Mesenchymal stem cell (in vitro differentiated cells and primary cell): ENCODE data around the gene KCNH2.

Experiments used
- DNase-seq: peaks from one replicate; pipeline ENCODE4 v3.0.0-alpha.2; 2013
- H2AFZ ChIP-seq: one replicate; pipeline ENCODE4 v1.6.1; 2013; ENCODE audit warnings: low read depth, mild to moderate bottlenecking, control low read depth, inconsistent platforms, low read length, moderate library complexity
- H2AK5ac ChIP-seq: 2 replicates; pipeline ENCODE4 v1.6.1; 2013; ENCODE audit warnings: low read length, moderate library complexity, mild to moderate bottlenecking, inconsistent platforms; ENCODE audit not compliant: severe bottlenecking
- H2BK120ac ChIP-seq: one replicate; pipeline ENCODE4 v1.6.1; 2013; ENCODE audit warnings: low read depth, mild to moderate bottlenecking, inconsistent platforms, low read length, moderate library complexity
- H2BK12ac ChIP-seq, 2 experiments: one replicate each; pipeline ENCODE4 v1.6.1; 2013; ENCODE audit warnings: inconsistent platforms in 2 of 2, low read length in 2 of 2, mild to moderate bottlenecking in 2 of 2, moderate library complexity in 2 of 2, control low read depth in 1 of 2
- H2BK15ac ChIP-seq: one replicate; pipeline ENCODE4 v1.6.1; 2013; ENCODE audit warnings: mild to moderate bottlenecking, low read depth, inconsistent platforms; ENCODE audit not compliant: poor library complexity, severe bottlenecking
- H2BK5ac ChIP-seq: 2 replicates; pipeline ENCODE4 v1.6.1; 2013; ENCODE audit warnings: low read depth, mild to moderate bottlenecking, low read length, control low read depth, inconsistent platforms; ENCODE audit not compliant: poor library complexity, severe bottlenecking
- H3K14ac ChIP-seq, 2 experiments: one replicate each; pipeline ENCODE4 v1.6.1; 2013; ENCODE audit warnings: inconsistent platforms in 2 of 2, low read length in 2 of 2, control low read depth in 1 of 2, mild to moderate bottlenecking in 1 of 2, moderate library complexity in 1 of 2
- H3K18ac ChIP-seq, 2 experiments: one replicate each; pipeline ENCODE4 v1.6.1; 2013; ENCODE audit warnings: inconsistent platforms in 2 of 2, low read length in 2 of 2, control low read depth in 1 of 2, low read depth in 1 of 2, mild to moderate bottlenecking in 1 of 2
- H3K23ac ChIP-seq, 2 experiments: one replicate each; pipeline ENCODE4 v1.6.1; 2013; ENCODE audit warnings: inconsistent platforms in 2 of 2, low read length in 2 of 2, mild to moderate bottlenecking in 2 of 2, moderate library complexity in 2 of 2, control low read depth in 1 of 2
- H3K27ac ChIP-seq: 2 replicates; pipeline ENCODE4 v1.5.1; 2013; ENCODE audit warnings: mild to moderate bottlenecking, moderate library complexity, low read length, control low read depth, inconsistent platforms; ENCODE audit not compliant: poor library complexity, severe bottlenecking
- H3K27me3 ChIP-seq, 2 experiments: 2 replicates each; pipeline versions ENCODE4 v1.6.1 to v1.7.0; 2013; ENCODE audit warnings: low read length in 2 of 2, mild to moderate bottlenecking in 2 of 2, moderate library complexity in 2 of 2, control low read depth in 1 of 2, inconsistent platforms in 1 of 2; ENCODE audit not compliant: control insufficient read depth in 1 of 2, insufficient read depth in 1 of 2
- H3K36me3 ChIP-seq, 2 experiments: 2 replicates each; pipeline versions ENCODE4 v1.6.1 to v1.7.0; 2013; ENCODE audit warnings: low read length in 2 of 2, control low read depth in 1 of 2, inconsistent platforms in 1 of 2, low read depth in 1 of 2, mild to moderate bottlenecking in 1 of 2; ENCODE audit not compliant: insufficient read depth in 2 of 2, control insufficient read depth in 1 of 2
- H3K4ac ChIP-seq, 2 experiments: one replicate each; pipeline ENCODE4 v1.6.1; 2013; ENCODE audit warnings: inconsistent platforms in 2 of 2, low read length in 2 of 2, mild to moderate bottlenecking in 2 of 2, moderate library complexity in 2 of 2, control low read depth in 1 of 2, low read depth in 1 of 2
- H3K4me1 ChIP-seq: 2 replicates; pipeline ENCODE4 v1.6.1; 2013; ENCODE audit warnings: low read depth, low read length, control low read depth; ENCODE audit not compliant: control insufficient read depth, insufficient read depth
- H3K4me2 ChIP-seq: 2 replicates; pipeline ENCODE4 v1.6.1; 2013; ENCODE audit warnings: low read length, mild to moderate bottlenecking, inconsistent platforms; ENCODE audit not compliant: poor library complexity, severe bottlenecking
- H3K4me3 ChIP-seq, 2 experiments: 2 replicates each; pipeline versions ENCODE4 v1.5.1 to v1.7.0; 2013; ENCODE audit warnings: low read length in 2 of 2, mild to moderate bottlenecking in 2 of 2, control low read depth in 1 of 2, low read depth in 1 of 2; ENCODE audit not compliant: insufficient read depth in 1 of 2
- H3K79me1 ChIP-seq: replicated peaks from 2 replicates; pipeline ENCODE4 v1.6.1; 2013; ENCODE audit warnings: mild to moderate bottlenecking, control low read depth, low read length, inconsistent platforms; ENCODE audit not compliant: poor library complexity, severe bottlenecking
- H3K9ac ChIP-seq: 2 replicates; pipeline ENCODE4 v1.7.0; 2013; ENCODE audit warnings: mild to moderate bottlenecking, low read length, moderate library complexity
- H3K9me3 ChIP-seq: 2 replicates; pipeline ENCODE4 v1.7.0; 2013; ENCODE audit warnings: mild to moderate bottlenecking, low read length; ENCODE audit not compliant: control insufficient read depth
- H4K8ac ChIP-seq: one replicate; pipeline ENCODE4 v1.6.1; 2013; ENCODE audit warnings: inconsistent platforms, mild to moderate bottlenecking, low read length, moderate library complexity
- H4K91ac ChIP-seq: one replicate; pipeline ENCODE4 v1.6.1; 2013; ENCODE audit warnings: mild to moderate bottlenecking, low read length, inconsistent platforms
- WGBS: methylation state at CpG from one replicate; pipeline ENCODE4 v1.1.7; 2013; ENCODE audit warnings: mixed read lengths; 5-methylcytosine and 5-hydroxymethylcytosine counted together

The KCNH2 gene

DNA sequence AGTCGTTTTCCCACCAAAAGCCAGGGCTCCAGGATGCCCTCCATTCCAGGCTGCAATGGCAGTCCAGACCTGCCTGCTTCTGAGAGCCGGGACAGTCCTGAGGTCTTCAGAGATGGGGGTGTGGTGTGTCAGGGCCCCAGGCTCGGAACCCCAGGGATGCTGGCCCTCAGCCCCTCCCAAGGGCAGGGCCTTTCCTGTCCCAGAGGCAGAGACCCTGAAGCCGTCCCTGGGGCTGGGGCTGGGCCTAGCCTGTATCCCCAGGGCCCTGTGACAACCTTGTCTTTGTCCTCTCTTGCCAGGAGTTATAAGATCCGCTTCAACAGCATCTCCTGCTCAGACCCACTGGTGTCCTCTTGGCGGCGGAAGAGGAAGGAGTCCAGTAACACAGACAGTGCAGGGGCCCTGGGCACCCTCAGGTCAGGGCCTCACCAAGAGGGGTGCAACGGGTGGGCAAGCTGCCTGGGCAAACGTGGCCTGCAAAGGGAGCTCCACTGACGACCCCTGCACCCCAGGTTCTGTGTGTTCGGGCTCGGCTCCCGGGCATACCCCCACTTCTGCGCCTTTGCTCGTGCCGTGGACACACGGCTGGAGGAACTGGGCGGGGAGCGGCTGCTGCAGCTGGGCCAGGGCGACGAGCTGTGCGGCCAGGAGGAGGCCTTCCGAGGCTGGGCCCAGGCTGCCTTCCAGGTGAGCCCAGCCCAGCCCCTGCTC, 28.6 kb upstream of the KCNH2 start:
- Histone ChIP-seq H2BK12ac (peak overlapping the region; percentile 28 to 81), H4K8ac (no peak overlapping the region), H4K91ac (peak overlapping the region; percentile 91), H2BK15ac (peak overlapping the region; percentile 88), H3K4me1 (peaks cover 22% of the 10 kb centered on the region), H3K23ac (no peak overlapping the region), H3K79me1 (no peaks in the 10 kb centered on the region), H3K18ac (peak overlapping the region in 1 of 2 experiments; percentile 37), H3K36me3 (no peaks in the 10 kb centered on the region), H3K9me3 (no peaks in the 10 kb centered on the region), H3K4me3 (no peak overlapping the region), H3K4ac (peak overlapping the region in 1 of 2 experiments; percentile 57), H2AFZ (no peak overlapping the region), H2AK5ac (no peak overlapping the region), H3K27me3 (peaks cover 42 to 47% of the 10 kb centered on the region in 2 experiments), H2BK5ac (no peak overlapping the region), H3K14ac (no peak overlapping the region), H3K27ac (no peak overlapping the region), H3K4me2 (no peak overlapping the region), H2BK120ac (no peak overlapping the region), H3K9ac (no peak overlapping the region)
- no peak for DNase-seq
- 90% methylated on average over 23 of the region's 23 CpGs for WGBS

DNA sequence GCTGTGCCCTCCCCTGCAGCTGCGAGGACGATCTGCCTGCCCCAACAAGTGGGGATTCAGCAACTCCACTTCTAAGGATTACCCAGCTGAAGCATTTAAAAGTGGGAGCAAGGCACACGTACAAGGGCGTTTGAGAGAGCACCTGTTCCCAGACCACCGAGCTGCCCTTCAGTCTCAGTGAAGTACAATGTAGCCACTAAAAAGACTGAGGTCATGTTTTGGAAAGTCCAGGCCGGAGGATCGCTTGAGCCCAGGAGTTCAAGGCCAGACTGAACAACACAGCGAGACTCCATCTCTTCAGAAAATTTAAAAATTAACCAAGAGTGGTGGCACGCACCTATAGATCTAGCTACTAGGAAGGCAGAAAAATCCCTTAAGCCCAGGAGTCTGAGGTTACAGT, 27.4 kb upstream of the KCNH2 start:
- no peaks in the 10 kb centered on the region for H3K36me3 ChIP-seq
- no peak for DNase-seq
- 90% methylated on average over 8 of the region's 9 CpGs for WGBS
- no peak overlapping the region for H3K14ac ChIP-seq
- H2BK120ac ChIP-seq: no peak overlapping the region
- no peak overlapping the region for H3K4me3 ChIP-seq
- no peak overlapping the region for H3K4ac ChIP-seq
- H3K9ac ChIP-seq: no peak overlapping the region
- H3K4me2 ChIP-seq: no peak overlapping the region
- H3K9me3 ChIP-seq: no peaks in the 10 kb centered on the region
- no peak overlapping the region for H2AFZ ChIP-seq
- H2BK15ac ChIP-seq: no peak overlapping the region
- H3K27ac ChIP-seq: no peak overlapping the region
- H4K8ac ChIP-seq: no peak overlapping the region
- H2BK5ac ChIP-seq: no peak overlapping the region
- peaks cover 20% of the 10 kb centered on the region for H3K4me1 ChIP-seq
- H3K23ac ChIP-seq: no peak overlapping the region
- peaks cover 46 to 52% of the 10 kb centered on the region in 2 experiments for H3K27me3 ChIP-seq
- H2BK12ac ChIP-seq: no peak overlapping the region
- no peak overlapping the region for H4K91ac ChIP-seq
- H2AK5ac ChIP-seq: no peak overlapping the region
- H3K18ac ChIP-seq: no peak overlapping the region
- H3K79me1 ChIP-seq: no peaks in the 10 kb centered on the region

DNA sequence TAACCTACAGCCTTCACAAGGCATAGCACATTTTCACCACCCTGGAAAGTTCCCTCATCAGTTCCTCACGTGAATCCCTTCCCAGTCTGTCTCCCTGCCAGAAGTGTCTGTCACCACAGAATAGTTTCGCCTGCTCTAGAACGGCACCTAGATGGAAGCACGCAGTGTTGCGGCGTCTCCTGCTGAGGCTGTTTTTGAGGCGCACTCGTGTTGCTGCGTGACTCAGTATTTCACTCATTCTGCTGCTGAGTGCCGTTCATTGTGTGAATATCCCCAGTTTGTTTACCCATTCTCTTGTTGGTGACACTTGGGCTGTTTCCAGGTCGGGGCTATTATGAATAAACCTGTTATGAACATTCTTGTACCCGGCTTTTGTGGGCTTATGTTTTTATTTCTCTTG, 25.5 kb upstream of the KCNH2 start:
- peaks cover 43 to 61% of the 10 kb centered on the region in 2 experiments for H3K27me3 ChIP-seq
- H4K8ac ChIP-seq: no peak overlapping the region
- H2AK5ac ChIP-seq: no peak overlapping the region
- H3K23ac ChIP-seq: no peak overlapping the region
- H3K4ac ChIP-seq: no peak overlapping the region
- no peaks in the 10 kb centered on the region for H3K9me3 ChIP-seq
- no peak overlapping the region for H2BK5ac ChIP-seq
- no peak overlapping the region for H3K4me2 ChIP-seq
- H4K91ac ChIP-seq: no peak overlapping the region
- peaks cover 8% of the 10 kb centered on the region for H3K4me1 ChIP-seq
- H3K14ac ChIP-seq: no peak overlapping the region
- H3K36me3 ChIP-seq: no peaks in the 10 kb centered on the region
- no peak overlapping the region for H3K4me3 ChIP-seq
- H3K27ac ChIP-seq: no peak overlapping the region
- H2BK15ac ChIP-seq: no peak overlapping the region
- WGBS: 79% methylated on average over 12 of the region's 12 CpGs
- H2BK120ac ChIP-seq: no peak overlapping the region
- H3K18ac ChIP-seq: no peak overlapping the region
- H2AFZ ChIP-seq: no peak overlapping the region
- no peaks in the 10 kb centered on the region for H3K79me1 ChIP-seq
- H3K9ac ChIP-seq: no peak overlapping the region
- no peak for DNase-seq
- no peak overlapping the region for H2BK12ac ChIP-seq

DNA sequence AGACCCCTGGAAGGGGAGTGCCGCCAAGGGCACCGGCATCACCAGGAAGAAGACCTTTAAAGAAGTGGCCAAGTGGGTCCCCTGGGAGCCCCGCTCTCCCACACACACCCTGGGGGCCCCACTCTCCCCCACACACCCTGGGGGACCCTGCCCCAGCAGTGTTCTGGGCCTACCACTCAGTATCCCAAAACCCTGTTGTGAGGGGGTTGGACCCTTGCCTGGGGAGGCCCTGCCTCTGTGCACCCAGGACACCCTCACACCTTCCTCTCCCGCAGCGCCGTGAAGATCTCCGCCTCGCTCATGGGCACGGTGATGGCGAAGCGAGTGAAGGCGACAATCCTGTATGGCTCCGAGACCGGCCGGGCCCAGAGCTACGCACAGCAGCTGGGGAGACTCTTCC, 23.4 kb upstream of the KCNH2 start:
- Histone ChIP-seq H2AFZ (no peak overlapping the region), H3K4me1 (peaks cover 2% of the 10 kb centered on the region), H3K4ac (no peak overlapping the region), H4K8ac (no peak overlapping the region), H3K36me3 (no peaks in the 10 kb centered on the region), H2BK5ac (no peak overlapping the region), H3K4me2 (no peak overlapping the region), H2BK120ac (no peak overlapping the region), H3K14ac (no peak overlapping the region), H4K91ac (no peak overlapping the region), H3K9me3 (no peaks in the 10 kb centered on the region), H3K9ac (no peak overlapping the region), H2AK5ac (no peak overlapping the region), H3K27me3 (peaks cover 28 to 66% of the 10 kb centered on the region in 2 experiments), H3K27ac (no peak overlapping the region), H2BK15ac (no peak overlapping the region), H3K79me1 (no peaks in the 10 kb centered on the region), H3K18ac (no peak overlapping the region), H3K4me3 (no peak overlapping the region), H2BK12ac (no peak overlapping the region), H3K23ac (no peak overlapping the region)
- 95% methylated on average over 16 of the region's 16 CpGs for WGBS
- DNase-seq: no peak
